Activated T-cell treated with anti-CD3 and anti-CD28 coated beads for 48 hours (primary cell): ENCODE measurements around the gene SARDH.

Experiments used
- DNase-seq: peaks from one replicate; pipeline ENCODE4 v3.0.0-alpha.2; 2020; ENCODE audit warnings: low read depth

SARDH gene

DNA sequence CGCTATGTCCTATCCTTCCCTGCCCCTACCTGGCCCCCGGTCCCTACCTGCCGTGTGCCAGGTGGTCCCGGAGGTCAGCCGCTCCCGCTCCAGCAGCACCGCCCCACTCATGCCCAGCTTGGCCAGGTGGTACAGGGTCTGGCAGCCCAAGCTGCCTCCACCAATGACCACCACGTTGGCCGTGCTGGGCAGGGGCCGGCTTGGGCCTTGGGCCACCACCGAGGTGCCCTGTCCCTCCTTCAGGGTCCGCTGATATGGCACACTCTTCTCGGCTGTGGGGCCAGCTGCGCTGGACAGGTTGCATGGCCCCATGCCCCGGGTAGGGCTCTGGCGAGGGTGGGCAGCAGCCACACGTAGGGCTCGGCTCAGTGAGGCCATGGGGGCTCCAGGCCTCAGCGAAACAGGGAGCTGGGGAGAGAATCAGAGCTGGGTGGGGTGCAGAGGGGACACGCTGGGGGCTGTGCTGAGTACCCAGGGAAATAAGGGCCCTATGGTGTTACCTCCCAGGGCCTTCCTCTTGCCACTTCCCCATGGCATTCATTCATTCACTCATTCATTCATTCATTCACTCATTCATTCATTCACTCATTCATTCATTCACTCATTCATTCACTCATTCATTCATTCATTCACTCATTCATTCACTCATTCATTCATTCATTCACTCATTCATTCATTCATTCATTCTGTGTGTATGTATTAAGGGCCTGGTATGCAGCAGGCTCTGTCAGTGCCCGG is 4.2 kb downstream of the SARDH start:
- no peak for DNase-seq

DNA sequence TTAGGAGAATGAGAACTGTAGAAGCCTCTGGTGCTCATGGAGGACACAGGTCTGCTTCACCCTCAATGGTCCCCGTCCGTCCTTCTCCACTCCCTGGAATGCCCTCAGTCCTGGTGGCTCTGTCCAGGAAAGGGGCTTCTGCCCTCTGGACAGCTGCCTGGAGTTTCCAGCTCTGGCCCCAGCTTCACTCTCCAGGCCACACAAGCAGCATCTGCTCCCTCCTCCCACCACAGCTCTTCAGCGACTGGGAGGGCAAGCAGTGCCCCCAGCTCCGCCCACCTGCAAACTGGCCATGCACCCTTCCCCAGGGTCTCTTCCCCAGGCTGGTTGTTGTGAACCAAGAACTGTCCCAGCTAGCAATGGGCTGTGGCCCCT is 4.7 kb downstream of the SARDH start:
- DNase-seq, result no peak

DNA sequence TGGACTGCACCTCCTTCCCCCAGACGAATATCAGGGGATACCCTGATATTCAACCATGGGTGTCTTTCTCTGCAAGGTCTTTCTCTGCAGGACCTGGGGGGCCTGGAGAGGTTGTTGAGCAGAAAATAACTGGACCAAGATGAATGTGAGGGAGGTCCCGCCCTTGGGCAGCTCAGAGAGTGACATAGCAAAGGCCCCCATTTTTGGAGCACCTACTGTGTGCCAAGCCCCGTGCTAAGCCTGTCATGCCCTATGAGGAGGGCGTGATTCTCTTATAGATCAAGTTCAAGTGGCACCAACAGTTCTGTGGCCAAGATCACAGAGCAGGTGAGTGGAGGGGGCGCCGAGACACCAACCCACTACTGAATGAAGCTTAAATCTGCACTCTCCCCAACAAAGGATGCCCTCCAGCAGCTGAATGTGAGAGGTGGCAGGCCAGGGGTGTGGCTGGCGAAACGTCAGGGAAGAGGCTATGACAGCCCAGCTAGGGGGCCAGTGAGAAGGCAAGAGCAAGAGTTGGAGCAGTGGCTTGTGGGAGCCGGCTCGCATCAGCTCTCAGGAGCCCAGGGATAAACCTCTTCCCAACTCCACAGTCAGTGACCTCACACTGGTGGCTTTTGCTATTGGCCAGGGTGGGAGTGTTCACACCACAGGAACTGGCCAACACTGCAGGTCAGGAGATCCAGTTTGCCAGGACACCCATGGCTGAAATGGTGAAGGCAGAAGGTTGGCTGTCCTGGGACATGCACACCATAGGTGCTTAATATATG is 5.3 kb downstream of the SARDH start:
- DNase-seq, result no peak

DNA sequence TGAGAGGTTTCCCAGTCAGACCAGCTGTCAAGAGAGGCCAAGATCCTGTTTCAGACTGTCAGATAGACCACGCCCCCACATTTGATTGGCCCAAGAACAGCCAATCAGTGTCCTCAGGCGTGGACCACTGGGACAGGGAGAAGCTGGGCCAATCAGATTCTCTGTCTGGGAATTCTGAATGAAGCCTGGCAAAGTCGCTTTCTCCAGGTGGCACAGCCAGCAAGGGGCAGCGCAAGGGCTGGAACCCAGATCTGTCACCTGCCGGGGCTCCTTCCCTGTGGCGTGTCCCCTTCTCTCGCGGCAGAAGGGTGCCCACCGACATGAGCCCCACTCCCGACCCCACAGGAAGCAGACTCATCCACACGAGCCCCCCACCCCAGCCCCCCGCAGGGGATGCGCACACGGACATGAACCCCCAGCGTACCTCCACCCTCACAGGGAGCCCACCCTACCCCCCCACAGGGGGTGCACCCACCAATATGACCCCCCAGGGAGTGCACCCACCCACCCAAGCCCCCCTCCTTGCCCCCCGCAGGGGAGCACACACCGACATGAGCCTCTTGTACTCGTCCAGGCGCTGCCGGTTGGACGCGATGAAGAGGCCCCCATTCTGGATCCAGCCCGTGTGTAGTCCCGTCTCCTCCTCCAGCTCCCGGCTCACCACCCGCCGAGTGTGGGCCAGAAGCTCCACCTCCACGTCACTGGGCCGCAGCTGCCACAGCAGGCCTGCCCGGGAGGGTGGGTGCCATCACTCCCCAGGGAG is 6.1 kb downstream of the SARDH start:
- DNase-seq, result no peak

DNA sequence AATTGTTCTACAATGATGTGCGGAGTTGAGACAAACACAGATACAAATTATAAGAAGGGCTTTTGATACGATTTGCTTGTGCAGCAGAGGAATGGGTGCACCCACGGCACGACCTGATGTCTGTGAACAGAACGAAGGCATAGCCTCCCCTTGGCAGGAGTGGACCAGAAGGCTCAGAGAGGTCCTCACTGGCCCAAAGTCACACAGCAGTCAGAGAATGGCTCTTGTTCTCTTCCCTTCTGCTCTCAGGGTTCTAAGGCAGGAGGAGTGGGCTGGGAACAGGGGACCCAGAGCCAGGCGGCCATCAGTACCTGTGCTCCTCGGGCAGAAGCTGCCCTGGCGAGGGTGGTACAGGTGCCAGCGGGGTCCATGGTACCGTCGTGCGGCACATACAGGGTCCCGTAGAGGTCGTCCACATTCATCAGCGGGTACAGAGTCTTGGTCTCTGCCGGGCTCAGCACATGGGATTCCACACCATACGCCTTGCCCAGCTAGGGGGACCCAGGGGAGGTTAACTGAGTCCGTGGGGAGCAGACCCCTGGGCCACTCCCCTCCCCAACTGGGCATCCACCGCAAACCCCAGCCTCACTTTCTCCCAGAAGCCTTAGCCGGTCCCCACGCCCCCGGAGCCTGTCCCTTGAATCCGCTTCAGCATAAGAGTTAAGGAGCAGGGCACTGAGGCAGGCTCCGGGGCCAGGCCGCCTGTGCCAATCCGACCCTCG is 7.0 kb downstream of the SARDH start:
- no peak for DNase-seq

DNA sequence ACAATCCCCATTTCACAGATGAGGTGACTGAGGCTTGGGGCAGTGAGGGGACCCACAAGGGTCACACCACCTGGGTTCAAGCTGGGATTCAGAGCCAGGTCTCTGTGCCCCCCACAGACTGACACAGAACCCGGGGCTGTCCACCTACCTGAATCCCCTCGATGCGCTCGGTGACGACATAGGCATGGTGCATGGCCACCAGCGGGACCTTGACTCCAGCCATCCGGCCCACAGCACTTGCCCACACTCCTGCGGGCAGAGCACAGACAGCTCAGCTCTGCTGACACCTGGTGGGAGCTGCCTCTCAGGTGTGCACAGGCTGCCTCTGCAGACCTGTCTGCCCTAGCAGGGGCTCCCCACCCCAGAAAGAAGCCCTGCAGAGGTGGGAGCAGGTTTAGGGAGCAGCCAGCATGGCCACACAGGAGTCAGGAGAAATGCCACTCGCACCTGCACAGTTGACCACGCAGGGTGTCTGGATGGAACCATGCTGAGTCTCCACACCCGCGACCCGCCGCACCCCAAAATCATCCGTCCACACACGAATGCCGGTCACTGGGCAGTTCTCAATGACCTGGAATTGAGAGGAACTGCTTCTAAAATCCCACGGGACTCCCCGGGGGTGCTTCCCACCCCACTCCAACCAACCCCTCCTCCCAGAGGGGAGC is 8.4 kb downstream of the SARDH start:
- DNase-seq, result no peak

DNA sequence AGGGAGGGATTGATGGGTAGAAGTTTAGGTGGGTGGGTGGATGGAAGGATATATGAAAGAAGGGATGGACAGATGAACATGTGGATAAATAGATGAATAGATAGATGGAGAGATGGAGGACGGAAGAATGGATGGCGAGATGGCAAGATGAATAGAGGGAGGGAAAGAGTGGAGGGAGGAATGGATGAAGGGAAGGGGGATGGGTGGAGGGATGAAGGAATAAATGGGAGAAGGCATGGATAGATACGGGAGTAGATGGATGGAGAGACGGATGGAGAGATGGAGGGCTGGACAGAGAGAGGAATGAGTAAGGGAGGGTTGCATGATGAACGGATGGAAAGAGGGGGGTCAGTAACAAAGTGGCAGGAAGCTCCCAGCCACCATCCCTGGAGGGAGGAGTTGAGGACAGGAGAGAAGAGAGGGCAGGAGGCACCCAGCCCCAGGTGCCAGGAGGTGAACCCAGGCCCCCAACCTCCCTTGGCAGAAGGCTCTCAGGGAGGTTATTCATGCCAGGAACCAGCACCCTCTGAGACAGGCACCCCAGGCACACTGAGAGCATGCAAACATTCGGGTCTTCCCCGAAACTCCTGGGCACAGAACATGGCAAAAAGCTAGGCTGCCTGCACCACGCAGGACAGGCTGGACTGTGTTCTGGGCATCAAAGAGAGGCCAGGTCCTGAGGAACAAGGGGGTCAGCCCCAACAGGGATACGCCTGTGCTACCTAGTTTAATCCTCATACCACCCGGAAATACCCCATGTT is 9.1 kb downstream of the SARDH start:
- DNase-seq, result no peak

DNA sequence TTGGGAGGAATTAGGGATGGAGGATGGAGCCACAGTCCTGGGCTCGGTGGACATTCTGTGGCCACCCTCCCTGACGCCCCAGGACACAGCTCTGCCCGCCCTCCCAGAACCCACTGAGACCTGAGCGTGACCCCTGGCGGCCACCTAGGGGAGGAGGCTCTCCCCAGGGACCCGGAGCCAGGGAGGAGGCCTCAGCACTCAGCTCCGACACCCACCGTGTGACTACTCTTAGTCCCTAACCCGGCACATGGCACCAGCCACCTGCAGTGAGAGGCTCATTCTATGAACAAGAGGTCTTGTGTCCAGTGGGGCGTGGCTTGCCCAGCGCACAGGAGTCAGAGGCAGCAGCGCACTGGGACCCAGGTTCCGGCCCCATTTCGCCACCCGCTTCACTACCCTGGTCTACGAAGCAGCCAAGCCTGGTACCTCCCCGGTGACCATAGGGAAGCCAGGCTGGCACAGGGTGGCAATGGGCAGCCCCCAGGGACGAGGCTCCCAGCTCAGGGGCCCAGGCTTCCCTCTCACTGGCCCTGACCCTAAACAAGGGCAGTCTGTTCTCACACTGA is 10.2 kb downstream of the SARDH start:
- DNase-seq, result no peak

DNA sequence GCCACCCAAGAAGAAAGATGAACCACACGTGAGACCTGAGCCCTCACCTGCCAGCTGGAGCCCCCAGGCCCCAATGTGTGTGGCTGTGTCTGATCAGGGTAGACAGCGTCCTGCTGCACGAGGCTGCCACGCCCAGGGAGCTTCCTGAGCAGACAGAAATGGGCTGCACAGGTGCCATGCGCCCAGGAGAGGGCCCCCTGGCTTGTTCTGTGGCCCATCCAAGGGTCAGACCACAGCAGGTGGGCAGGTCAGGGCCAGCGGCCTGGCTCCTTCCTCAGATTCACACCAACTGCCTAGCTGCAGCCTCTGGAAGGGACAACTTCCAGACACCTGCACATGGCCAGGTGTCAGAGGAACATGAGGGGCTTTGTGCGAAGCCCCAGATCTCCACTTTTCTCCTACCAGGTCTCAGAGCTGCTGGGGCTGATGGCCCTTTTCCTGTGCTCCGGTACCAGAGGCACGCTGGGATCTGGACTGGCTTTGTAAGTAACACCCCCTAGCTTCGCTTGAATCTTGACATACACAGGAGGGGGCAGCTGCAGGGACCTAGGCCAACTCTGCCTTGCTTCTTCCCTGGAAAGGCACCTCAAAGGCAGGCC is 10.8 kb downstream of the SARDH start:
- no peak for DNase-seq

DNA sequence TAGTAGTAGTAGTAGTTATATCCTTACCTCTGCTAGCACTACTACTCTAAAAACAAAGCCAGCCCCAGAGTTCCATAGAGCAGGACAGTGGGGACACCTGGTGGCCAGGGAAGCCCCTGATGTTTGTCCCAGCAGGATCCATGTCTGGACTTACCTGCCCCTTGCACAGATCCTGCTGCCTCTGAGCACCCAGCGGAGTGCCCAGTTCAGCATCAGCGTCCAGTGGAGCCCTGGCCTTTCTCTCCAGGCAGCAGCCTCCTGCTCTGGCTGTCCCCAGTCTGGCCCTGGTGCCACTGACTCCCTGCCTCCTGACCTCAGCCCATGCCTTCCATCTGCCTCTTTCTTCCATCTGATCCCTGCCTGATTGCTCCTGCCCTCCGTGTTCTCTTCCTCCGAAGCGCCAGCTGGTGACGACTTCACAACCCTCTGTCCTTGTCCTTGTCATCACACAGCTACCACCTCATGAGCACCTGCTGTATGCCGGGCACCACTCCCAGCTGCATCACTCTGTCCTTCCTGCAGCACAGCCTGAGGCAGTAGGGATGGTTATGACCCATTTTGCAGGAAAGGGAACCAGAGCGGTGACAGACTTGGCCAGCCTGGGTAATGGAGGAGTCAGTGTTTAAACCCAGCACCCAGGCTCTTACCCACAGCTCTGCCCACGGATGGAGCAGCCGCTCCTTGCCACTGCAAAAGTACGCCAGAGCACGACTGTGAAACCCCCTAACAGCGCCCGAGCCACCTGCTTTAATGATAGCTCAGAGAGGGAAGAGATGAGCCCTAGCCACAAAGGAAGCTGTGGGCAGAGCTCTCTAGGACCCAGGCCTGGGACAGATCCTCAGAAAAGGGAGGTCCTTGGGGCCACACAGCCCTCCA is 11.5 kb downstream of the SARDH start:
- DNase-seq, result peak; percentile 46

DNA sequence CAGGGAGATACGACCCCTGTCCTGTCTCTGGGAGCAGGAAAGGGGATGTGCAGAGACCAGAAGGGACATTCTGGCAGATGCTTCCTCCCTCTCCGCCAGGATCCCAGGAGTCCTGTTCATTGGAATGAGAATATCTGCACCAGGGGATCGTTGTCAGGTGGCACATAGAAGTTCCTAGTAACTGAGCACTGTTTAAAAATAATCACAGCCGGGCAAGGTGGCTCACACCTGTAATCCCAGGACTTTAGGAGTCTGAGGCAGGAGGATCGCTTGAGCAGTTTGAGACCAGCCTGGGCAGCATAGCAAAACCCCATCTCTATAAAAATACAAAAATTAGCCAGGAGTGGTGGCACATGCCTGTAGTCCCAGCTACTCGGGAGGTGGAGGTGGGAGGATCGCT is 12.3 kb downstream of the SARDH start:
- DNase-seq, result no peak

DNA sequence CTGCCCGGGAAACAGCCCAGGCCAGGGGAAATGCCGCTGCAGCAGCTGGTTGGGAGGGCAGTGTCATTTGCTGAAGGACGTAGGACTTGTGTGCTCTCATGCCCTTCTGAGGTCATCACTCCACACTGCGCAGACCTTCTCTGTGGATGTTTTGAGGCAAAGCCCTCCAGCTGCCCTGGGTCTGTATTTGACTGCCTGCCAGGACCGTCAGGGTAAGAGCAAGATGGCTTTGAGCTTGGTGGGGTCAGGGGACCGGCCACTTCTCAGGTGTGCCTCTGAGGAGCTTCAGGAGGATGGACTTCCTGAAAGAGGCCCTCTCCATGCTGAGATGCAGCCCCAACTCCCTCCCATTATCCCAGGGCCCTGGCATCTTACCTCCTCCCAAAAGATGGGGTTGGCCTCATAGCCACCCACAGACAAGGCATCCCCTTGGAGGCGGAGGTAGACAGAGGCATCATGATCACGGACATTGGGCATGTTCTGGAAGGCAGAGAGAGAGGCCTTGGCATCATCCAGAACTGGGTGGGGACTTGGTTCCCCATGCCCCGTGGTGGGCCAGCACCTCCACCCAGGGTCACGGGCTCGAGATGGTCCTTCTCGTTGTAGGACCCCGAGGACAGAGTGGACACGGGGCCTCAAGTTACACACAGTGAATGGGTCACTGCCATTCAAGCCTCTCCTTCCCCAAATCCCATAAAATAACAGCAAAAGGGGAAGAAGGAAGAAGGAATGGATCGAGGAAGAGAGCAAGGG is 19.4 kb downstream of the SARDH start:
- no peak for DNase-seq

DNA sequence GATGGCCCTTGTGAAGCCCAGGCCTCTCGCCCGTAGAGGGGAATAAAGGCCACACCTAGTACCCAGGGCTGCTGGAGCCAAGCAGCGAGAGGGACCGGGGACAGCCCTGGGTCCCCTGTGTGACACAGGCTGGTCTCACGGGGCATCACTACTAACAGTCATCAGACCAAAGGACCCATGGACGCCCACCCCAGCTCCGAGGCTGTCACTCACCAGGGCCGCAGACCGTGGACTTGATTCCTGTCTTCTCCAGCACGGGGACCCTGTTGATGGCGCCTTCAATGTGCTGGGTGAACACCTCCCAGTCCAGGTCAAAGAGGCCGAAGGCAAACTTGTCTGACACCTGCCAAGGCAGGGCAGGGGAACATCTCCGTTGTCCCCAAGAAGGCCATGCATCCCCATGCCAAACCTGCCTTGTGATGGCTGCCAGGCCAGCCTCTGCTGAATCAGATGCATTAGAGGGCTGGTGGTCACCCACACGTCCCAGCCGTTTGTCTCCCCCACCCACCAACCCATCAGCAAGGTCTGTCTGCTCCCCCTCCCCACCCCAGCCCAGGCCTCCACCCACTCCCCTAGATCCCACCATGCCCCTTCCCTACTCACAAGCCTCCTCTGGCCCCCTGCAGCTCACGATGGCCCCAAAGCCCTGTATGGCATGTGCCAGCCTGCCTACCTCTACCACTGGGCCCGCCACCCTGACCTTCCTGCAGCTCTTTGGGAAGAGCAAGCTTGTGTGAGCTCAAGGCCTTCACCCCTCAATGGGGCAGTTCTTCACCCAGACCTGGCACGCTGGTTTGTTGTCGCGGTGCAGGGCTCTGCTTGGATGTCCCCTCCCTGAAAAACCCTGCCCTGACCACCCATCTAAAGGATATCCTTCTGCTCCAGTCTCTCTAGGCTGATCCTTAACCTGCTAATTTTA is 20.8 kb downstream of the SARDH start:
- DNase-seq, result no peak

DNA sequence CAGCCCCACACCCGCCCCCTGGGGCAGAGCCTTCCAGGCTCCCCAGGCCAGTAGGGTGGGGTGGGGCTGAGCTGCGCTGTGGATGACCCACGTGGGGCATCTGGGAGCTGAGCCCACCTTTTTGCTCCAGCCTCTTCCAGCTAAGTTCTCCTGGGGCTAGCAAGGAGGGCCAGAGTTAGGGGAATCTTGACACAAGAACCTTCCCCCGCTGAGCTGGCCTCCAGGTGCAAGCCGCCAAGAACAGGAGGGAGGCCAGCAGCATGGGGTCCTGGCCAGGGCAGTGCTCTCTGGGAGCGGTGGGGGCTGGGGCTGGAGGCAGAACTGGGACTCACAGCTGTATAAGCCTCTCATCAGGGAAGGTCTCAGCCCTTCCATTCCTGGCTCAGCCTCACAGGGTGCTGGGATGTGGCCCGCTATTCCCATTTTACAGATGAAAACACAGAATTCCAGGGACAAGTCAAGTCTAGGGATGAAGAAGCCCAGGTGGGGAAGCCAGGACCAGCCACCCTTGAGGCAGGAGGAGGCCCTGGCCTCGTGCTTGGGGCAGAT is 21.5 kb downstream of the SARDH start:
- no peak for DNase-seq

DNA sequence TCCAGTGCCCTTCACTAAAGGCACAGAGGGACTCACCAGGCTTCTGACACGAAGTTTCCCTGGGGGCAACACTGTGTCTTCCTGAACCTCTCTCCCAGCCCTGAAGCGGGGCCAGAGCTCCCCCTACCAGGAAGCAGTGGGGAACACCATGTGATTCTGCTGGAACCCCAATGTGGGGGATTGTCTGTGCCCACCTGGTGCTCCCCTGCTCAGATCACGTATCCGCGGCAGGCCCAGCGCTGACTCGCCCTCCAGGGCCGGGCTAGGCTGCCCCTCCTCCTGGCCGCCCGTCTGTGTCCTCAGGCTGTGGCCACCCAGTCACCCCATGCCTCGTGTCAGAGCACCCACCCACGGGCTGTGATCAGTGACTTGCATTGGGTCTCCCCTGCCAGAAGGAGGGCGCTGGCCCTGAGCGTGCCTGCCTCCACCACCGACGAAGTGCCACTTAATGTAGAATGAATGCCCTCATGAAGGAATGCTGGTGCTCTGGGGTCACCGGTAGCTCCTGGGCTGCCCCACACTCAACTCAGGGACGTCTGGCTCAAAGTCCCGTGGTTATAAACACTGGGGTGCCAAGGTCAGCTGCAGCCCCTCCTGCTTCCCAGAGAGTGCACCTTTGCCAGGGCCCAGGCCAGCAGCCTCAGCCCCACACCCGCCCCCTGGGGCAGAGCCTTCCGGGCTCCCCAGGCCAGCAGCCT is 22.1 kb downstream of the SARDH start:
- no peak for DNase-seq

DNA sequence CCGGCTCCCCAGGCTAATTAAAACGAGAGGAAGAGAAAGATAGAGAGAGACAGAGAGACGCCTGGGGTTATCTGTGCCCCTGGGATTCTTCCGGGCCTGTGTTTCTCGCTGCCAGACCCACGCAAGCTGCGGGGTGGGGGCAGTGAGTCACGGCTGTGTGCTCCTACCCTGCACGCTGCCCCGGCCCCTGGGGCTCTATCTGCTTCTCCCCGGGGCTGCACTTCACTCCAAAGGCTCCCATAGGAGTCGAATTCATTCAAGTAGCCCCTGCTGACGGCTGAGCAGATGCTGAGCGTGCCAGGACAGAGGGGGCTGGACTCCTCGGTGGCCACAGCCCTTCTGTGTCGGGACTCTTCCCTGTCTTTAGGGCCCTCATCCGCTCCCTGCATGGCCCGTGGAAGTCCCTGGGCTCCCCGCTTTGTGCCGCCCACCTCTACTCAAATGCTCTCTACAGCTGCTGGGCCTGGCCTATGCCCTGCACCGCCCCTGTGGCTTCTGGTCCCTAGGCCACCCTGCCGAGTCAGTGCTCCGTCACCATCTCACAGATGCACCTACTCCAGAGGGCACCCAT is 22.8 kb downstream of the SARDH start:
- DNase-seq, result no peak
